ENCODE results near the gene KDELR3.
A peak's percentile ranks its signal among the peaks of the same experiment; 100 is the strongest.

Gene KDELR3

GRCh38 chr22:38484244-38484643 is 16.3 kb downstream of the KDELR3 start:
- no peak for DNase-seq

- DNase-seq, result no peak
These were observed 17.9 kb downstream of the KDELR3 start for GRCh38 chr22:38485783-38486182.

- no peak for DNase-seq
These were observed 20.1 kb downstream of the KDELR3 start for GRCh38 chr22:38487946-38488345.

GRCh38 chr22:38489142-38489541 is 21.2 kb downstream of the KDELR3 start:
- DNase-seq, result no peak

- DNase-seq, result no peak
These were observed 21.8 kb downstream of the KDELR3 start for GRCh38 chr22:38489561-38490145.

- no peak for DNase-seq
These were observed 22.6 kb downstream of the KDELR3 start for GRCh38 chr22:38490475-38490874.

- DNase-seq, result no peak
These were observed 23.0 kb downstream of the KDELR3 start for GRCh38 chr22:38490915-38491314.

GRCh38 chr22:38491707-38492348 is 23.9 kb downstream of the KDELR3 start:
- no peak for DNase-seq

- no peak for DNase-seq
These were observed 26.6 kb downstream of the KDELR3 start for GRCh38 chr22:38494498-38494897.

GRCh38 chr22:38494939-38495338 is 27.0 kb downstream of the KDELR3 start:
- DNase-seq, result no peak

GRCh38 chr22:38497869-38498268 is 30.0 kb downstream of the KDELR3 start:
- no peak for DNase-seq

GRCh38 chr22:38501797-38502672 is 34.1 kb downstream of the KDELR3 start:
- no peak for DNase-seq

GRCh38 chr22:38503021-38503420 is 35.1 kb downstream of the KDELR3 start:
- DNase-seq, result no peak

GRCh38 chr22:38504731-38505540 is 37.0 kb downstream of the KDELR3 start:
- DNase-seq, result peak; percentile 77 to 82

- peak; percentile 57 to 69 for DNase-seq
These were observed 37.7 kb downstream of the KDELR3 start for GRCh38 chr22:38505541-38506117.

GRCh38 chr22:38506118-38506962 is 38.4 kb downstream of the KDELR3 start, which contains the start of gene DDX17:
TSS of gene DDX17 (minus strand) at chr22:38506311.
- peak; percentile 94 to 97 for DNase-seq

GRCh38 chr22:38510416-38510970 is 42.6 kb downstream of the KDELR3 start:
- DNase-seq, result no peak

- peak; percentile 37 to 49 for DNase-seq
These were observed 45.2 kb downstream of the KDELR3 start for GRCh38 chr22:38513063-38513462.

GRCh38 chr22:38518620-38519019 is 50.7 kb downstream of the KDELR3 start:
- DNase-seq, result no peak

- no peak for DNase-seq
These were observed 51.8 kb downstream of the KDELR3 start for GRCh38 chr22:38519453-38520250.
